Measurements from ENCODE around the gene SLC25A43.

Gene SLC25A43

GRCh38 chrX:119467433-119467832, 68.3 kb downstream of the SLC25A43 start:
- no peak for DNase-seq (ENCODE audit: low read depth in 1 of 2, low spot score in 1 of 2)
- Histone ChIP-seq H3K4me3 (replicated peaks; ENCODE audit: insufficient read depth, low read length) (no peak overlapping the region), H3K27ac (replicated peaks) (no peak overlapping the region), H3K27me3 (ENCODE audit: insufficient read depth, poor library complexity, severe bottlenecking) (no peaks in the 10 kb centered on the region)
- TF ChIP-seq, protein P1, sequence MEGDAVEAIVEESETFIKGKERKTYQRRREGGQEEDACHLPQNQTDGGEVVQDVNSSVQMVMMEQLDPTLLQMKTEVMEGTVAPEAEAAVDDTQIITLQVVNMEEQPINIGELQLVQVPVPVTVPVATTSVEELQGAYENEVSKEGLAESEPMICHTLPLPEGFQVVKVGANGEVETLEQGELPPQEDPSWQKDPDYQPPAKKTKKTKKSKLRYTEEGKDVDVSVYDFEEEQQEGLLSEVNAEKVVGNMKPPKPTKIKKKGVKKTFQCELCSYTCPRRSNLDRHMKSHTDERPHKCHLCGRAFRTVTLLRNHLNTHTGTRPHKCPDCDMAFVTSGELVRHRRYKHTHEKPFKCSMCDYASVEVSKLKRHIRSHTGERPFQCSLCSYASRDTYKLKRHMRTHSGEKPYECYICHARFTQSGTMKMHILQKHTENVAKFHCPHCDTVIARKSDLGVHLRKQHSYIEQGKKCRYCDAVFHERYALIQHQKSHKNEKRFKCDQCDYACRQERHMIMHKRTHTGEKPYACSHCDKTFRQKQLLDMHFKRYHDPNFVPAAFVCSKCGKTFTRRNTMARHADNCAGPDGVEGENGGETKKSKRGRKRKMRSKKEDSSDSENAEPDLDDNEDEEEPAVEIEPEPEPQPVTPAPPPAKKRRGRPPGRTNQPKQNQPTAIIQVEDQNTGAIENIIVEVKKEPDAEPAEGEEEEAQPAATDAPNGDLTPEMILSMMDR (IDR thresholded peaks at IDR 0.05; ENCODE audit: insufficient read depth, low read length) = no peak
- no peak for TF ChIP-seq POLR2AphosphoS5 (IDR thresholded peaks at IDR 0.05; ENCODE audit: low read depth)

DNA sequence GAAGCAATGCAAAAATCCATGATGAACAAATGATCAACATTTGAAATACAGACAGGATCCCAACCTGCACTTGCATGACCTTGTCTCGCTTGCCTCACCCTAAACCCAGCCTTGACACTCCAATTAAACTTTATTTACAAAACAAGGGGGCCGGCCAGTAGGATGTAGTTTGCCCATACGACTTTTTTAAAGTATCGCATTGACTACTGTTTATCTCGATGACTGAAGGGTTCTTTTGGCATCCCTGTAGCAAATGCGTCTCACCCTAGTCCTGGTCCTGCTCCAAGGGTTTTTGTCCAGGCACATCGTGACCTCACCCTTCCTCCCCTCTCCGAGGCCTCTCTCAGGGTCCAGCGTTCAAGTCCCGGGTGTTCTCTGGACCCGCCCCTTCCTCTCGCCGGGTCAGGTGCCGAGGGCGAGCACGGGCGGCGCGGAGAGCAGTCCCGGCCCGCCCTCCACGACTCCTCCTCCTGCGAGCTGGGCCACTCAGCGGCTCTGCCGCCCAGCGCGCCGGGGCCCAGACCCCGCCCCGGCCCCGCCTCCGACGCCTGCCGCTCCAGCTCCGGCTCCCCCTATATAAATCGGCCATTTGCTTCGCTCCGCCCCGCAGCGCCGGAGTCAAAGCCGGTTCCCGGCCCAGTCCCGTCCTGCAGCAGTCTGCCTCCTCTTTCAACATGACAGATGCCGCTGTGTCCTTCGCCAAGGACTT, 68.9 kb downstream of the SLC25A43 start, which contains the start of gene SLC25A5:
Gene SLC25A5, plus strand, starts transcription at position 603 of the 709 bp plus-strand sequence. Its CDS starts 72 bp downstream, at position 675.
- DNase-seq (ENCODE audit: low read depth in 1 of 2, low spot score in 1 of 2) = peak; percentile 57 to 82
- Histone ChIP-seq H3K27ac (replicated peaks) (peak within 1 kb of the TSS; percentile 90), H3K4me3 (replicated peaks; ENCODE audit: insufficient read depth, low read length) (peak within 1 kb of the TSS; percentile 62), H3K27me3 (ENCODE audit: insufficient read depth, poor library complexity, severe bottlenecking) (no peaks in the 10 kb centered on the region)
- TF ChIP-seq, protein P2, sequence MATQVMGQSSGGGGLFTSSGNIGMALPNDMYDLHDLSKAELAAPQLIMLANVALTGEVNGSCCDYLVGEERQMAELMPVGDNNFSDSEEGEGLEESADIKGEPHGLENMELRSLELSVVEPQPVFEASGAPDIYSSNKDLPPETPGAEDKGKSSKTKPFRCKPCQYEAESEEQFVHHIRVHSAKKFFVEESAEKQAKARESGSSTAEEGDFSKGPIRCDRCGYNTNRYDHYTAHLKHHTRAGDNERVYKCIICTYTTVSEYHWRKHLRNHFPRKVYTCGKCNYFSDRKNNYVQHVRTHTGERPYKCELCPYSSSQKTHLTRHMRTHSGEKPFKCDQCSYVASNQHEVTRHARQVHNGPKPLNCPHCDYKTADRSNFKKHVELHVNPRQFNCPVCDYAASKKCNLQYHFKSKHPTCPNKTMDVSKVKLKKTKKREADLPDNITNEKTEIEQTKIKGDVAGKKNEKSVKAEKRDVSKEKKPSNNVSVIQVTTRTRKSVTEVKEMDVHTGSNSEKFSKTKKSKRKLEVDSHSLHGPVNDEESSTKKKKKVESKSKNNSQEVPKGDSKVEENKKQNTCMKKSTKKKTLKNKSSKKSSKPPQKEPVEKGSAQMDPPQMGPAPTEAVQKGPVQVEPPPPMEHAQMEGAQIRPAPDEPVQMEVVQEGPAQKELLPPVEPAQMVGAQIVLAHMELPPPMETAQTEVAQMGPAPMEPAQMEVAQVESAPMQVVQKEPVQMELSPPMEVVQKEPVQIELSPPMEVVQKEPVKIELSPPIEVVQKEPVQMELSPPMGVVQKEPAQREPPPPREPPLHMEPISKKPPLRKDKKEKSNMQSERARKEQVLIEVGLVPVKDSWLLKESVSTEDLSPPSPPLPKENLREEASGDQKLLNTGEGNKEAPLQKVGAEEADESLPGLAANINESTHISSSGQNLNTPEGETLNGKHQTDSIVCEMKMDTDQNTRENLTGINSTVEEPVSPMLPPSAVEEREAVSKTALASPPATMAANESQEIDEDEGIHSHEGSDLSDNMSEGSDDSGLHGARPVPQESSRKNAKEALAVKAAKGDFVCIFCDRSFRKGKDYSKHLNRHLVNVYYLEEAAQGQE (IDR thresholded peaks at IDR 0.05; ENCODE audit: insufficient replicate concordance, low read depth) = no peak
- TF ChIP-seq POLR2AphosphoS5 (IDR thresholded peaks at IDR 0.05; ENCODE audit: low read depth) = peak; percentile 89

GRCh38 chrX:119468551-119469312, 69.6 kb downstream of the SLC25A43 start:
- Histone ChIP-seq H3K27ac (replicated peaks) (peak overlapping the region; percentile 90), H3K4me3 (replicated peaks; ENCODE audit: insufficient read depth, low read length) (peak overlapping the region; percentile 62), H3K27me3 (ENCODE audit: insufficient read depth, poor library complexity, severe bottlenecking) (no peaks in the 10 kb centered on the region)
- TF ChIP-seq GABPA (IDR thresholded peaks at IDR 0.05; ENCODE audit: low read depth) = peak; percentile 54
- TF ChIP-seq, protein P2 (IDR thresholded peaks at IDR 0.05; ENCODE audit: insufficient replicate concordance, low read depth) = peak; percentile 12
- TF ChIP-seq, protein P1 (IDR thresholded peaks at IDR 0.05; ENCODE audit: insufficient read depth, low read length) = peak; percentile 20
- 0 out of 2 replicates have a peak, but pooled peaks have one; percentile 10 for TF ChIP-seq POLR2AphosphoS5 (IDR thresholded peaks at IDR 0.05; ENCODE audit: low read depth)
- no peak for TF ChIP-seq SPI1 (IDR thresholded peaks at IDR 0.05; ENCODE audit: borderline replicate concordance, low read depth)
- DNase-seq (ENCODE audit: low read depth in 1 of 2, low spot score in 1 of 2) = peak in 1 of 2 experiments; percentile 79

- Histone ChIP-seq H3K27me3 (ENCODE audit: insufficient read depth, poor library complexity, severe bottlenecking) (no peaks in the 10 kb centered on the region), H3K27ac (replicated peaks) (peak overlapping the region; percentile 48), H3K4me3 (replicated peaks; ENCODE audit: insufficient read depth, low read length) (peak overlapping the region; percentile 52)
- TF ChIP-seq, protein P2 (IDR thresholded peaks at IDR 0.05; ENCODE audit: insufficient replicate concordance, low read depth) = no peak
- TF ChIP-seq SPI1 (IDR thresholded peaks at IDR 0.05; ENCODE audit: borderline replicate concordance, low read depth) (no peak), GABPA (IDR thresholded peaks at IDR 0.05; ENCODE audit: low read depth) (no peak)
- TF ChIP-seq, protein P1 (IDR thresholded peaks at IDR 0.05; ENCODE audit: insufficient read depth, low read length) = no peak
- peak in 1 of 2 experiments; percentile 67 for DNase-seq (ENCODE audit: low read depth in 1 of 2, low spot score in 1 of 2)
Observed at GRCh38 chrX:119469313-119469635, 70.1 kb downstream of the SLC25A43 start.
